Fibroblast of lung (primary cell): Measurements from ENCODE around the gene ATP2B2.

ENCODE experiments used
- EZH2 ChIP-seq: IDR thresholded peaks from 2 replicates; pipeline ENCODE4 v1.5.1; 2012; ENCODE audit warnings: low read length, control low read depth, mild to moderate bottlenecking; ENCODE audit errors: missing control alignments
- TF ChIP-seq, protein P1 (sequence below), 2 donors: IDR thresholded peaks in 1 of 2; conservative IDR thresholded peaks in 1 of 2; 1 replicate in 1 of 2; 2 replicates in 1 of 2; pipeline ENCODE4 v1.5.1; 2011 to 2012; ENCODE audit warnings: low read length in 2 of 2, control low read depth in 1 of 2, inconsistent platforms in 1 of 2, low read depth in 1 of 2, mild to moderate bottlenecking in 1 of 2

DNA sequence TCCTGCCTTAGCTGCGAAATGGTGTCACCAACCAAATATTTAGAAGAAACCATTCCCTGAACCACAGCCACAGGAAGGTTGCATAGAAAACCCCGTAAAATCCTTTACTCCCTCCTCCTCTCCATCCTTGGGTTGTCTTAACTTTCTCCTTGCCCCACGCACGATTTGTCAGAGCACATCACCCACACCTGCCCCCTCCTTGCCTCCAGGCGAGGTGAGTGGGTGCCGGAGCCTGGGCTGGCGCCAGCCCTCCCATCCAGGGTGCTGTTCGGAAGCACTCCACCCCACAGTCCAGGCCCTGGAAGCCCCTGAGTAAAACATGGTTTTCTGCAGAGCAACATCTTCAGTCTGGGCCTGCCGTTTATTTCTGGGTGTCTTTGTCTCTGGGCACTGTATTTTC is 216.3 kb downstream of the ATP2B2 start:
- no peak for TF ChIP-seq EZH2
- TF ChIP-seq, protein P1, sequence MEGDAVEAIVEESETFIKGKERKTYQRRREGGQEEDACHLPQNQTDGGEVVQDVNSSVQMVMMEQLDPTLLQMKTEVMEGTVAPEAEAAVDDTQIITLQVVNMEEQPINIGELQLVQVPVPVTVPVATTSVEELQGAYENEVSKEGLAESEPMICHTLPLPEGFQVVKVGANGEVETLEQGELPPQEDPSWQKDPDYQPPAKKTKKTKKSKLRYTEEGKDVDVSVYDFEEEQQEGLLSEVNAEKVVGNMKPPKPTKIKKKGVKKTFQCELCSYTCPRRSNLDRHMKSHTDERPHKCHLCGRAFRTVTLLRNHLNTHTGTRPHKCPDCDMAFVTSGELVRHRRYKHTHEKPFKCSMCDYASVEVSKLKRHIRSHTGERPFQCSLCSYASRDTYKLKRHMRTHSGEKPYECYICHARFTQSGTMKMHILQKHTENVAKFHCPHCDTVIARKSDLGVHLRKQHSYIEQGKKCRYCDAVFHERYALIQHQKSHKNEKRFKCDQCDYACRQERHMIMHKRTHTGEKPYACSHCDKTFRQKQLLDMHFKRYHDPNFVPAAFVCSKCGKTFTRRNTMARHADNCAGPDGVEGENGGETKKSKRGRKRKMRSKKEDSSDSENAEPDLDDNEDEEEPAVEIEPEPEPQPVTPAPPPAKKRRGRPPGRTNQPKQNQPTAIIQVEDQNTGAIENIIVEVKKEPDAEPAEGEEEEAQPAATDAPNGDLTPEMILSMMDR (conservative IDR thresholded peaks at IDR 0.05 in 1 of 2, IDR thresholded peaks at IDR 0.05 in 1 of 2; ENCODE audit: low read depth in 1 of 2, low read length in 2 of 2): no peak
